MM.1S (cell line): ENCODE data around the gene EPM2AIP1.
"Not testable (repeated sequence)": the region's sequence is repeated elsewhere in the genome, so short reads cannot be mapped to it uniquely, and the experiment has no call there.

Source experiments
- DNase-seq: peaks from one replicate; pipeline ENCODE4 v3.0.0-alpha.2; 2015
- H2AFZ ChIP-seq: fragments of 300-600 bp; sonication (generic); 2 replicates; pipeline ENCODE4 v1.6.0; 2016; ENCODE audit warnings: antibody characterized with exemption, low read length
- H3F3A ChIP-seq: fragments of 300-600 bp; sonication (generic); 2 replicates; pipeline ENCODE4 v1.6.1; 2016; ENCODE audit warnings: mild to moderate bottlenecking, antibody characterized with exemption, low read length, moderate library complexity, mixed read lengths; ENCODE audit not compliant: insufficient read depth
- H3K27ac ChIP-seq: fragments of 300-600 bp; sonication (generic); 2 replicates; pipeline ENCODE4 v1.5.1; 2016; ENCODE audit warnings: mild to moderate bottlenecking, low read length
- H3K27me3 ChIP-seq: fragments of 300-600 bp; sonication (generic); replicated peaks from 2 replicates; pipeline ENCODE4 v1.6.0; 2016; ENCODE audit warnings: low read length; ENCODE audit not compliant: insufficient read depth
- H3K36me3 ChIP-seq: fragments of 300-600 bp; sonication (generic); replicated peaks from 2 replicates; pipeline ENCODE4 v1.6.1; 2016; ENCODE audit warnings: mild to moderate bottlenecking, low read length, mixed read lengths; ENCODE audit not compliant: insufficient read depth
- H3K4me1 ChIP-seq: fragments of 300-600 bp; sonication (generic); 2 replicates; pipeline ENCODE4 v1.6.1; 2016; ENCODE audit warnings: low read length, mixed read lengths
- H3K4me2 ChIP-seq: fragments of 300-600 bp; sonication (generic); 2 replicates; pipeline ENCODE4 v1.6.0; 2016; ENCODE audit warnings: low read depth, low read length
- H3K4me3 ChIP-seq: fragments of 300-600 bp; sonication (generic); 2 replicates; pipeline ENCODE4 v1.5.1; 2016; ENCODE audit warnings: low read length, mixed read lengths
- H3K79me2 ChIP-seq: fragments of 300-600 bp; sonication (generic); 2 replicates; pipeline ENCODE4 v1.6.1; 2016; ENCODE audit warnings: mixed run types, low read length, mixed read lengths
- H3K9ac ChIP-seq: fragments of 300-600 bp; sonication (generic); 2 replicates; pipeline ENCODE4 v1.6.1; 2016; ENCODE audit warnings: low read length, mixed read lengths
- H3K9me2 ChIP-seq: fragments of 300-600 bp; sonication (generic); replicated peaks from 2 replicates; pipeline ENCODE4 v1.6.1; 2016; ENCODE audit warnings: mild to moderate bottlenecking, low read length, mixed read lengths; ENCODE audit not compliant: insufficient read depth
- H3K9me3 ChIP-seq: fragments of 300-600 bp; sonication (generic); replicated peaks from 2 replicates; pipeline ENCODE4 v1.6.1; 2016; ENCODE audit warnings: mild to moderate bottlenecking, low read length, mixed read lengths; ENCODE audit not compliant: insufficient read depth
- H4K20me1 ChIP-seq: fragments of 300-600 bp; sonication (generic); 2 replicates; pipeline ENCODE4 v1.6.1; 2016; ENCODE audit warnings: mild to moderate bottlenecking, low read length, moderate library complexity, mixed read lengths; ENCODE audit not compliant: insufficient read depth
- CTCF ChIP-seq: fragments of 300-600 bp; sonication (generic); IDR thresholded peaks from 2 replicates; pipeline ENCODE4 v1.5.1; 2016; ENCODE audit warnings: antibody characterized with exemption, low read length, mixed read lengths
- EZH2 ChIP-seq: fragments of 300-600 bp; sonication (generic); optimal IDR thresholded peaks from 2 replicates; pipeline ENCODE3; 2017; ENCODE audit warnings: low read depth, mild to moderate bottlenecking, antibody characterized with exemption, low read length, mixed read lengths
- EZH2phosphoT487 ChIP-seq: fragments of 300-600 bp; sonication (generic); IDR thresholded peaks from 2 replicates; pipeline ENCODE4 v1.6.1; 2018; ENCODE audit warnings: antibody characterized with exemption, low read length

Gene EPM2AIP1

GRCh38 chr3:36965440-36965839 lies 27.5 kb downstream of the EPM2AIP1 start:
- no peaks in the 10 kb centered on the region for H3K79me2 ChIP-seq
- H4K20me1 ChIP-seq: no peaks in the 10 kb centered on the region
- no peaks in the 10 kb centered on the region; the same call in 1 of the 2 replicates for H3K9me2 ChIP-seq
- H3K27me3 ChIP-seq: no peaks in the 10 kb centered on the region
- no peak overlapping the region for H3K9ac ChIP-seq
- no peak overlapping the region for H2AFZ ChIP-seq
- H3K27ac ChIP-seq: no peak overlapping the region
- H3K4me1 ChIP-seq: no peaks in the 10 kb centered on the region
- H3K9me3 ChIP-seq: no peaks in the 10 kb centered on the region
- DNase-seq: no peak
- no peaks in the 10 kb centered on the region for H3K36me3 ChIP-seq
- TF ChIP-seq EZH2 (no peak), EZH2phosphoT487 (no peak), CTCF (no peak)
- no peaks in the 10 kb centered on the region for H3F3A ChIP-seq
- no peak overlapping the region for H3K4me3 ChIP-seq
- no peak overlapping the region for H3K4me2 ChIP-seq

- Histone ChIP-seq H3K27me3 (no peaks in the 10 kb centered on the region), H3K4me2 (no peak overlapping the region), H3K9me2 (no peaks in the 10 kb centered on the region), H3K9me3 (no peaks in the 10 kb centered on the region), H3K4me1 (no peaks in the 10 kb centered on the region), H2AFZ (no peak overlapping the region), H4K20me1 (no peaks in the 10 kb centered on the region), H3K36me3 (no peaks in the 10 kb centered on the region), H3K27ac (no peak overlapping the region), H3K4me3 (no peak overlapping the region), H3K79me2 (no peaks in the 10 kb centered on the region), H3K9ac (no peak overlapping the region), H3F3A (no peaks in the 10 kb centered on the region)
- no peak for TF ChIP-seq CTCF
- no peak for DNase-seq
Measured at GRCh38 chr3:36964817-36965216, 28.1 kb downstream of the EPM2AIP1 start.

- no peaks in the 10 kb centered on the region for H3K79me2 ChIP-seq
- no peaks in the 10 kb centered on the region for H3F3A ChIP-seq
- no peaks in the 10 kb centered on the region for H3K4me1 ChIP-seq
- no peak for DNase-seq
- no peaks in the 10 kb centered on the region for H3K9me3 ChIP-seq
- H3K9ac ChIP-seq: no peak overlapping the region
- H4K20me1 ChIP-seq: no peaks in the 10 kb centered on the region
- H3K9me2 ChIP-seq: no peaks in the 10 kb centered on the region
- no peaks in the 10 kb centered on the region for H3K36me3 ChIP-seq
- no peak overlapping the region for H3K4me3 ChIP-seq
- H2AFZ ChIP-seq: no peak overlapping the region
- no peak for TF ChIP-seq EZH2phosphoT487
- TF ChIP-seq CTCF: no peak
- no peak for TF ChIP-seq EZH2
- no peak overlapping the region for H3K27ac ChIP-seq
- H3K27me3 ChIP-seq: no peaks in the 10 kb centered on the region
- H3K4me2 ChIP-seq: no peak overlapping the region
Measured at GRCh38 chr3:36964331-36964730, 28.6 kb downstream of the EPM2AIP1 start.

- DNase-seq, H3K4me1 ChIP-seq, H4K20me1 ChIP-seq, H3K9me2 ChIP-seq, H2AFZ ChIP-seq, H3F3A ChIP-seq, H3K36me3 ChIP-seq, H3K4me2 ChIP-seq, H3K79me2 ChIP-seq, H3K27me3 ChIP-seq, H3K9ac ChIP-seq, H3K27ac ChIP-seq, H3K9me3 ChIP-seq, H3K4me3 ChIP-seq: not testable (repeated sequence)
Measured at GRCh38 chr3:36963008-36963407, 29.9 kb downstream of the EPM2AIP1 start.
